Measurements from ENCODE around the gene TMSB4X.
"Not testable (repeated sequence)": the region's sequence is repeated elsewhere in the genome, so short reads cannot be mapped to it uniquely, and the experiment has no call there.

DNA sequence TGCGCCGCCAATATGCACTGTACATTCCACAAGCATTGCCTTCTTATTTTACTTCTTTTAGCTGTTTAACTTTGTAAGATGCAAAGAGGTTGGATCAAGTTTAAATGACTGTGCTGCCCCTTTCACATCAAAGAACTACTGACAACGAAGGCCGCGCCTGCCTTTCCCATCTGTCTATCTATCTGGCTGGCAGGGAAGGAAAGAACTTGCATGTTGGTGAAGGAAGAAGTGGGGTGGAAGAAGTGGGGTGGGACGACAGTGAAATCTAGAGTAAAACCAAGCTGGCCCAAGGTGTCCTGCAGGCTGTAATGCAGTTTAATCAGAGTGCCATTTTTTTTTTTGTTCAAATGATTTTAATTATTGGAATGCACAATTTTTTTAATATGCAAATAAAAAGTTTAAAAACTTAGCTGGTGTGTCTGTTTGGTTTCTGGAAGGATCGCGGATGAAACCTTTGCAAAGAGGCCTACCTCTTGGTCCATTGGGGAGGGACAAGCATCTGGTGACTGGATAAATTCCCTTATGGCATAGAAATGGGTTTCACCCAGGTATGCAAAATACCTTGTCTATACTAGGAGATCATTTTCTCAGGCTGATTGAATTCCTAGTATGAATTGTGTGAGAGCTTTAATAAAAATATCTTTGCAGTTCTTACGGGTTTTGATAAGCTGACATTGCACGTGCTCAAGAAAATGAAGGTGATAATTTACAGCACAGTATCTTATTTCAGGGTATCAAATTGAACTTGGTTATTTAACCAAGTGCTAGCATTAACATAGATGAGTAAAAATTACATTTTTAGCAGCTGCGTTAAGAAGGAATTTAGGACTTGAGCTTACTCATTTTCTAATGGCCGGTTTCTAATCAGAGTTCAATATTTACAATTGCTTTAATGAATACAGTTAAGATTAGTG lies 2.2 kb downstream of the TMSB4X start:
- TF ChIP-seq, protein P1, sequence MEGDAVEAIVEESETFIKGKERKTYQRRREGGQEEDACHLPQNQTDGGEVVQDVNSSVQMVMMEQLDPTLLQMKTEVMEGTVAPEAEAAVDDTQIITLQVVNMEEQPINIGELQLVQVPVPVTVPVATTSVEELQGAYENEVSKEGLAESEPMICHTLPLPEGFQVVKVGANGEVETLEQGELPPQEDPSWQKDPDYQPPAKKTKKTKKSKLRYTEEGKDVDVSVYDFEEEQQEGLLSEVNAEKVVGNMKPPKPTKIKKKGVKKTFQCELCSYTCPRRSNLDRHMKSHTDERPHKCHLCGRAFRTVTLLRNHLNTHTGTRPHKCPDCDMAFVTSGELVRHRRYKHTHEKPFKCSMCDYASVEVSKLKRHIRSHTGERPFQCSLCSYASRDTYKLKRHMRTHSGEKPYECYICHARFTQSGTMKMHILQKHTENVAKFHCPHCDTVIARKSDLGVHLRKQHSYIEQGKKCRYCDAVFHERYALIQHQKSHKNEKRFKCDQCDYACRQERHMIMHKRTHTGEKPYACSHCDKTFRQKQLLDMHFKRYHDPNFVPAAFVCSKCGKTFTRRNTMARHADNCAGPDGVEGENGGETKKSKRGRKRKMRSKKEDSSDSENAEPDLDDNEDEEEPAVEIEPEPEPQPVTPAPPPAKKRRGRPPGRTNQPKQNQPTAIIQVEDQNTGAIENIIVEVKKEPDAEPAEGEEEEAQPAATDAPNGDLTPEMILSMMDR (IDR thresholded peaks at IDR 0.05; ENCODE audit: low read depth, low read length): not testable (repeated sequence)
- TF ChIP-seq POLR2A (IDR thresholded peaks at IDR 0.05; ENCODE audit: extremely low read depth, insufficient read length): not testable (repeated sequence)
- TF ChIP-seq, protein P2, sequence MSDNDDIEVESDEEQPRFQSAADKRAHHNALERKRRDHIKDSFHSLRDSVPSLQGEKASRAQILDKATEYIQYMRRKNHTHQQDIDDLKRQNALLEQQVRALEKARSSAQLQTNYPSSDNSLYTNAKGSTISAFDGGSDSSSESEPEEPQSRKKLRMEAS (IDR thresholded peaks at IDR 0.05; ENCODE audit: low read depth, low read length): peak; percentile 54
